Thymus (tissue), 2 donors: ENCODE measurements around the gene ZC2HC1B. TPM values are rescaled to one million over a fixed set of nuclear protein-coding genes. Genes with fewer than 3 reads are reported as not detected.

ENCODE experiments used
- polyA plus RNA-seq: library from polyadenylated mRNA; stranded (reverse); fragments of 200-250 nt; gene quantifications from one replicate; pipeline ENCODE4 v1.2.3, GENCODE V29; 2013
- total RNA-seq: library from RNA; stranded (reverse); fragments of 120-200 nt; gene quantifications from one replicate; pipeline ENCODE4 v1.2.4, GENCODE V29; 2013
- donor health status: healthy.

The ZC2HC1B gene
- total and polyA plus RNA-seq, 2 donors: 0.21 TPM; not detected in 1

Other genes with a start within 250 kb of the ZC2HC1B start
- 9.8 TPM for gene PHACTR2, start 186.5 kb upstream of the ZC2HC1B start, total RNA-seq
- gene PHACTR2, start 186.5 kb upstream of the ZC2HC1B start, polyA plus RNA-seq: 5.5 TPM
- 22.4 TPM for gene LTV1, start 21.1 kb upstream of the ZC2HC1B start, total RNA-seq
- 31.5 TPM for gene LTV1, start 21.1 kb upstream of the ZC2HC1B start, polyA plus RNA-seq
- gene PLAGL1, start 143.8 kb downstream of the ZC2HC1B start, total RNA-seq: 5.4 TPM
- 9.8 TPM for gene PLAGL1, start 143.8 kb downstream of the ZC2HC1B start, polyA plus RNA-seq
- gene SF3B5, start 231.1 kb downstream of the ZC2HC1B start, total RNA-seq: 192 TPM
- gene SF3B5, start 231.1 kb downstream of the ZC2HC1B start, polyA plus RNA-seq: 176 TPM